GM12864 (cell line): ENCODE data around the gene LSP1.

ENCODE experiments used
- DNase-seq: peaks from one replicate; pipeline ENCODE4 v3.0.0-alpha.2; 2011; ENCODE audit warnings: low read depth
- H3K4me3 ChIP-seq: 2 replicates; pipeline ENCODE4 v1.5.1; 2011; ENCODE audit warnings: mild to moderate bottlenecking, low read depth, low read length, control low read depth
- CTCF ChIP-seq: IDR thresholded peaks from 2 replicates; pipeline ENCODE4 v1.5.1; 2011; ENCODE audit warnings: low read depth, mild to moderate bottlenecking, moderate library complexity, low read length, control low read depth, inconsistent platforms; ENCODE audit errors: missing control alignments

Gene LSP1

GRCh38 chr11:1927026-1927847, 74.4 kb downstream of the LSP1 start:
- no peak overlapping the region for H3K4me3 ChIP-seq
- DNase-seq = no peak
- no peak for TF ChIP-seq CTCF

- no peak for TF ChIP-seq CTCF
- H3K4me3 ChIP-seq = no peak overlapping the region
- DNase-seq = no peak
Measured at GRCh38 chr11:1927848-1928469, 75.1 kb downstream of the LSP1 start.

- H3K4me3 ChIP-seq = no peak overlapping the region
- TF ChIP-seq CTCF = no peak
- no peak for DNase-seq
Measured at GRCh38 chr11:1928470-1928890, 75.6 kb downstream of the LSP1 start.

- TF ChIP-seq CTCF = no peak
Measured at GRCh38 chr11:1928891-1929541, 76.1 kb downstream of the LSP1 start.

GRCh38 chr11:1929621-1930461, 77.0 kb downstream of the LSP1 start:
- no peak overlapping the region for H3K4me3 ChIP-seq
- DNase-seq = no peak
- no peak for TF ChIP-seq CTCF

More at GRCh38 chr11:1928891-1929541, 76.1 kb downstream of the LSP1 start:
- no peak overlapping the region for H3K4me3 ChIP-seq
- no peak for DNase-seq

GRCh38 chr11:1930462-1930830, 77.6 kb downstream of the LSP1 start:
- TF ChIP-seq CTCF = no peak
- no peak for DNase-seq
- H3K4me3 ChIP-seq = no peak overlapping the region
